Endothelial cell of umbilical vein (primary cell): ENCODE data around the gene NOB1. TPM values are rescaled to one million over a fixed set of nuclear protein-coding genes. Genes with fewer than 3 reads are reported as not detected.

Experiments used
- BruUV-seq: library from RNA; stranded (reverse); fragments of 400-500 nt; replicated peaks from 2 replicates; lab custom pipeline; 2021; lab: Mats Ljungman, UMichigan
- CTCF ChIA-PET: fragments of 300-600, 350-600 bp; sonication (Branson Sonifier 250); formaldehyde crosslinking; loops from one replicate; lab custom pipeline; 2021; ENCODE audit warnings: antibody characterized with exemption, inconsistent platforms; lab: Charles Lee
- POLR2A ChIA-PET: fragments of 300-600, 350-600 bp; sonication (Branson Sonifier 250); formaldehyde crosslinking; loops from one replicate; lab custom pipeline; 2021; ENCODE audit warnings: antibody characterized with exemption, inconsistent platforms; lab: Charles Lee
- DNase-seq: peaks from one replicate; pipeline ENCODE4 v3.0.0-alpha.2; 2011; ENCODE audit warnings: low read depth, low spot score
- FAIRE-seq: peaks from 2 replicates; lab custom pipeline; 2011; peaks lifted over from hg19 to GRCh38; lab: Jason Lieb, UNC
- H2AFZ ChIP-seq: 2 replicates; pipeline ENCODE4 v1.6.0; 2012; ENCODE audit warnings: low read depth, low read length, control low read depth, inconsistent platforms
- H3K27ac ChIP-seq: 2 replicates; pipeline ENCODE4 v1.5.1; 2011; ENCODE audit warnings: low read depth, mild to moderate bottlenecking, control low read depth, low read length, moderate library complexity; ENCODE audit not compliant: insufficient read depth
- H3K27me3 ChIP-seq, 2 experiments: 2 replicates each; pipeline versions ENCODE4 v1.6.0 to v1.6.1; 2011; ENCODE audit warnings: low read length in 2 of 2, mixed read lengths in 1 of 2; ENCODE audit not compliant: control insufficient read depth in 2 of 2, insufficient read depth in 2 of 2
- H3K36me3 ChIP-seq, 2 experiments: 2 replicates in 1 of 2; 3 replicates in 1 of 2; pipeline ENCODE4 v1.5.1; 2011; ENCODE audit warnings: low read length in 2 of 2, mild to moderate bottlenecking in 1 of 2, moderate library complexity in 1 of 2; ENCODE audit not compliant: control insufficient read depth in 2 of 2, insufficient read depth in 2 of 2; ENCODE audit errors: extremely low read depth in 1 of 2
- H3K4me1 ChIP-seq: 3 replicates; pipeline ENCODE4 v1.5.1; 2011; ENCODE audit warnings: mild to moderate bottlenecking, low read length; ENCODE audit not compliant: control insufficient read depth, insufficient read depth; ENCODE audit errors: extremely low read depth
- H3K4me2 ChIP-seq: 2 replicates; pipeline ENCODE4 v1.6.1; 2011; ENCODE audit warnings: low read length, control low read depth, mixed read lengths; ENCODE audit not compliant: insufficient read depth
- H3K4me3 ChIP-seq, 3 experiments: fragments of 200-600 bp in 1 of 3; sonication (generic), shearing (Covaris generic) in 1 of 3; replicated peaks in 1 of 3; 2 replicates each; pipeline ENCODE4 v1.5.1; 2011 to 2016; ENCODE audit warnings: control low read depth in 3 of 3, low read length in 3 of 3, mild to moderate bottlenecking in 2 of 3, inconsistent platforms in 1 of 3, low read depth in 1 of 3, moderate library complexity in 1 of 3; ENCODE audit not compliant: insufficient read depth in 1 of 3
- H3K79me2 ChIP-seq: 2 replicates; pipeline ENCODE4 v1.6.0; 2012; ENCODE audit warnings: low read length, inconsistent platforms; ENCODE audit not compliant: control insufficient read depth, insufficient read depth
- H3K9ac ChIP-seq: replicated peaks from 2 replicates; pipeline ENCODE3; 2011; ENCODE audit warnings: low read length, control low read depth; ENCODE audit not compliant: insufficient read depth; ENCODE audit errors: extremely low read depth
- H3K9me1 ChIP-seq: replicated peaks from 3 replicates; pipeline ENCODE4 v1.6.0; 2011; ENCODE audit warnings: mild to moderate bottlenecking, low read length; ENCODE audit not compliant: control insufficient read depth, insufficient read depth; ENCODE audit errors: extremely low read depth
- H3K9me3 ChIP-seq: replicated peaks from 2 replicates; pipeline ENCODE4 v1.5.1; 2012; ENCODE audit warnings: low read length, inconsistent platforms; ENCODE audit not compliant: control insufficient read depth, insufficient read depth
- H4K20me1 ChIP-seq: replicated peaks from 2 replicates; pipeline ENCODE3; 2011; ENCODE audit warnings: mild to moderate bottlenecking, low read length; ENCODE audit not compliant: control insufficient read depth, insufficient read depth; ENCODE audit errors: extremely low read depth
- CTCF ChIP-seq, 2 donors: IDR thresholded peaks; 1 replicate in 1 of 2; 2 replicates in 1 of 2; pipeline ENCODE4 v1.5.1; 2011; ENCODE audit warnings: low read length in 2 of 2, mild to moderate bottlenecking in 2 of 2, moderate library complexity in 2 of 2, control low read depth in 1 of 2, inconsistent platforms in 1 of 2, low read depth in 1 of 2; ENCODE audit not compliant: insufficient read depth in 1 of 2; ENCODE audit errors: extremely low read depth in 1 of 2
- EZH2 ChIP-seq: IDR thresholded peaks from 2 replicates; pipeline ENCODE4 v1.6.1; 2012; ENCODE audit warnings: borderline replicate concordance, low read depth, mild to moderate bottlenecking, moderate library complexity, low read length, inconsistent platforms; ENCODE audit not compliant: severe bottlenecking
- FOS ChIP-seq: IDR thresholded peaks from 2 replicates; pipeline ENCODE4 v1.6.1; 2011; ENCODE audit warnings: mild to moderate bottlenecking, low read length, moderate library complexity, borderline replicate concordance; ENCODE audit not compliant: insufficient read depth
- GATA2 ChIP-seq: IDR thresholded peaks from 2 replicates; pipeline ENCODE4 v1.7.0; 2011; ENCODE audit warnings: low read depth, mild to moderate bottlenecking, moderate library complexity, mixed read lengths, low read length; ENCODE audit not compliant: insufficient read length, insufficient read depth
- JUN ChIP-seq: IDR thresholded peaks from 2 replicates; pipeline ENCODE4 v1.6.1; 2011; ENCODE audit warnings: borderline replicate concordance, low read depth; ENCODE audit not compliant: insufficient read length, insufficient read depth
- MAX ChIP-seq: IDR thresholded peaks from 2 replicates; pipeline ENCODE4 v1.6.1; 2011; ENCODE audit not compliant: insufficient read depth, insufficient read length
- MYC ChIP-seq: IDR thresholded peaks from one replicate; pipeline ENCODE4 v1.6.1; 2011; ENCODE audit warnings: mild to moderate bottlenecking, low read depth, low read length
- POLR2A ChIP-seq: IDR thresholded peaks from 2 replicates; pipeline ENCODE4 v1.6.1; 2012; ENCODE audit warnings: low read depth, mild to moderate bottlenecking, control low read depth, low read length
- POLR2AphosphoS5 ChIP-seq: IDR thresholded peaks from 2 replicates; pipeline ENCODE4 v1.6.1; 2012; ENCODE audit warnings: low read depth, mild to moderate bottlenecking, control low read depth, low read length, moderate library complexity; ENCODE audit not compliant: insufficient read depth
- dilution Hi-C: fragments of 300-500 bp; cut with MboI; formaldehyde crosslinking; loops from one replicate; pipeline ENCODE4 v1.15.0; 2019; ENCODE audit warnings: low sequenced_read_pairs; ENCODE audit not compliant: extremely low pct_ligation_motif_present
- intact Hi-C: fragments of 100-400 bp; cut with micrococcal nuclease; formaldehyde crosslinking; loops from one replicate; pipeline ENCODE4 v1.10.0; 2022
- polyA plus RNA-seq, 4 experiments: library from polyadenylated mRNA; depleted of rRNA in 3 of 4; stranded (reverse) in 3 of 4; unstranded in 1 of 4; fragments of >200 nt; gene quantifications; 2 replicates each; pipeline versions ENCODE4 v1.2.1 to v1.2.3, GENCODE V29; 2011 to 2012; ENCODE audit warnings: missing spikeins in 1 of 4
- total RNA-seq: library from RNA; stranded (reverse); gene quantifications from 2 replicates; pipeline ENCODE4 v1.2.3, GENCODE V29; 2021

NOB1 gene
- total and polyA plus RNA-seq, 2 donors (not counting 3 experiments of a cell fraction or from before 2014, with no cell fraction given), result 65.4 to 66.5 TPM

- Histone ChIP-seq H3K79me2 (peaks cover 37% of the 10 kb centered on the region), H3K27me3 (no peaks in the 10 kb centered on the region), H3K4me3 (no peak overlapping the region), H2AFZ (no peak overlapping the region), H3K36me3 (peaks cover 25 to 33% of the 10 kb centered on the region in 2 experiments), H3K9ac (no peak overlapping the region), H3K4me1 (peaks cover 8% of the 10 kb centered on the region), H3K9me3 (no peaks in the 10 kb centered on the region), H3K4me2 (no peak overlapping the region), H4K20me1 (no peaks in the 10 kb centered on the region), H3K27ac (no peak overlapping the region), H3K9me1 (no peaks in the 10 kb centered on the region)
- dilution Hi-C loops (no loop called here), intact Hi-C loops (no loop called here)
- DNase-seq (no peak), FAIRE-seq (no peak)
- POLR2A ChIA-PET, result no interaction called here
- no peak for TF ChIP-seq EZH2
- no peak for TF ChIP-seq GATA2
- TF ChIP-seq CTCF (IDR thresholded peaks at IDR 0.05; ENCODE audit: extremely low read depth in 1 of 2, insufficient read depth in 1 of 2, low read depth in 1 of 2, low read length in 2 of 2), result no peak
- TF ChIP-seq POLR2AphosphoS5, result no peak
- no peak for TF ChIP-seq MYC
- TF ChIP-seq POLR2A, result no peak
- no peak for TF ChIP-seq JUN
- no peak for TF ChIP-seq FOS
- no peak for TF ChIP-seq MAX
- no TSS peak for BruUV-seq
- CTCF ChIA-PET, result no interaction called here
Measured at GRCh38 chr16:69748694-69749345, 5.9 kb downstream of the NOB1 start.
